Vagina (tissue), 2 donors: ENCODE measurements around the gene SMOC1. TPM values are rescaled to one million over a fixed set of nuclear protein-coding genes. Genes with fewer than 3 reads are reported as not detected.

Experiments used
- DNase-seq, 2 donors: peaks; one replicate each; pipeline ENCODE4 v3.0.0-alpha.2; 2017; ENCODE audit errors: extremely low spot score in 2 of 2
- H3K27ac ChIP-seq: fragments of 200-600 bp; sonication (generic); one replicate; pipeline ENCODE4 v1.5.1; 2019
- H3K27me3 ChIP-seq: fragments of 200-600 bp; sonication (generic); one replicate; pipeline ENCODE4 v1.5.1; 2019
- H3K36me3 ChIP-seq, 2 donors: fragments of 200-600 bp; sonication (generic); one replicate each; pipeline ENCODE4 v1.5.1; 2017 to 2019
- H3K4me1 ChIP-seq: fragments of 200-600 bp; sonication (generic); one replicate; pipeline ENCODE4 v1.5.1; 2019
- H3K4me3 ChIP-seq, 2 donors: fragments of 200-600 bp; sonication (generic); 1 replicate in 1 of 2; 2 replicates in 1 of 2; pipeline ENCODE4 v1.5.1; 2016 to 2019
- H3K9me3 ChIP-seq: fragments of 200-600 bp; sonication (generic); one replicate; pipeline ENCODE4 v1.5.1; 2019
- POLR2A ChIP-seq, 2 donors: fragments of 450-650 bp; IDR thresholded peaks; one replicate each; pipeline ENCODE4 v1.6.1; 2017; ENCODE audit warnings: antibody characterized with exemption in 2 of 2, mild to moderate bottlenecking in 2 of 2, moderate library complexity in 2 of 2
- POLR2AphosphoS5 ChIP-seq, 2 donors: sonication (generic); formaldehyde crosslinking; IDR thresholded peaks; one replicate each; pipeline ENCODE4 v1.9.0; 2017; ENCODE audit warnings: antibody characterized with exemption in 2 of 2, mild to moderate bottlenecking in 2 of 2, low read depth in 1 of 2; ENCODE audit not compliant: insufficient read depth in 1 of 2
- intact Hi-C: fragments of 100-400 bp; cut with DNase I; formaldehyde crosslinking; loops from one replicate; pipeline ENCODE4 v1.15.1; 2023
- total RNA-seq: library from RNA; depleted of rRNA; stranded (reverse); fragments of >200 nt; gene quantifications from one replicate; pipeline ENCODE4 v1.2.3, GENCODE V29; 2016
- TF ChIP-seq, protein P1 (sequence below), 3 experiments: fragments of 450-650 bp in 2 of 3; fragments of 200-600 bp in 1 of 3; sonication (generic) in 1 of 3; IDR thresholded peaks; one replicate each; pipeline ENCODE4 v1.5.1; 2017 to 2019; ENCODE audit warnings: antibody characterized with exemption in 3 of 3, mild to moderate bottlenecking in 2 of 3, moderate library complexity in 2 of 3

SMOC1 gene
- total RNA-seq, 1 donor from 2014 or later: 9.8 TPM

DNA sequence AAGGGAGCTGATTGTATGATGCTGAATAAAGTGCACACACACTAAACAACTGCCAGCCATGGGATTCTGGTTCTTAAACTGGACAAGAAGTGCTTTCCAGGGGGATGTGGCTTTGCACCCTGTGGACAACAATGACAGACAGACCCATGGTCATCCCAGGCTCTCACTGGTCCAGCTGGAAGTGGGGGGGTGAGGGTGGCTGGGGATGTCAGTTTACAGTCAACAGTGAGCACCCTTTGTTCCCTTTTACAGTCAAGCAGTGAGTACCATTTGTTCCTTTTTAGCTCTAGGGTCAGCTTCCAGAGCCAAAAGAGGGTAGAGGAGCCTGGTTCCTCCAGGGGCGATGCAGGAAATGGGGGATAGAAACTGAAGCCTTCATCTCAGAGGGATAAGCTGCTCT lies 100.7 kb downstream of the SMOC1 start:
- Histone ChIP-seq H3K27ac (no peak overlapping the region), H3K4me1 (no peaks in the 10 kb centered on the region), H3K4me3 (no peak overlapping the region), H3K27me3 (no peaks in the 10 kb centered on the region), H3K9me3 (no peaks in the 10 kb centered on the region), H3K36me3 (no peaks in the 10 kb centered on the region)
- TF ChIP-seq POLR2AphosphoS5 (IDR thresholded peaks at IDR 0.05; ENCODE audit: insufficient read depth in 1 of 2, low read depth in 1 of 2) (no peak), POLR2A (IDR thresholded peaks at IDR 0.05) (no peak)
- TF ChIP-seq, protein P1, sequence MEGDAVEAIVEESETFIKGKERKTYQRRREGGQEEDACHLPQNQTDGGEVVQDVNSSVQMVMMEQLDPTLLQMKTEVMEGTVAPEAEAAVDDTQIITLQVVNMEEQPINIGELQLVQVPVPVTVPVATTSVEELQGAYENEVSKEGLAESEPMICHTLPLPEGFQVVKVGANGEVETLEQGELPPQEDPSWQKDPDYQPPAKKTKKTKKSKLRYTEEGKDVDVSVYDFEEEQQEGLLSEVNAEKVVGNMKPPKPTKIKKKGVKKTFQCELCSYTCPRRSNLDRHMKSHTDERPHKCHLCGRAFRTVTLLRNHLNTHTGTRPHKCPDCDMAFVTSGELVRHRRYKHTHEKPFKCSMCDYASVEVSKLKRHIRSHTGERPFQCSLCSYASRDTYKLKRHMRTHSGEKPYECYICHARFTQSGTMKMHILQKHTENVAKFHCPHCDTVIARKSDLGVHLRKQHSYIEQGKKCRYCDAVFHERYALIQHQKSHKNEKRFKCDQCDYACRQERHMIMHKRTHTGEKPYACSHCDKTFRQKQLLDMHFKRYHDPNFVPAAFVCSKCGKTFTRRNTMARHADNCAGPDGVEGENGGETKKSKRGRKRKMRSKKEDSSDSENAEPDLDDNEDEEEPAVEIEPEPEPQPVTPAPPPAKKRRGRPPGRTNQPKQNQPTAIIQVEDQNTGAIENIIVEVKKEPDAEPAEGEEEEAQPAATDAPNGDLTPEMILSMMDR (IDR thresholded peaks at IDR 0.05): no peak
- intact Hi-C loops: no loop called here
- no peak for DNase-seq

DNA sequence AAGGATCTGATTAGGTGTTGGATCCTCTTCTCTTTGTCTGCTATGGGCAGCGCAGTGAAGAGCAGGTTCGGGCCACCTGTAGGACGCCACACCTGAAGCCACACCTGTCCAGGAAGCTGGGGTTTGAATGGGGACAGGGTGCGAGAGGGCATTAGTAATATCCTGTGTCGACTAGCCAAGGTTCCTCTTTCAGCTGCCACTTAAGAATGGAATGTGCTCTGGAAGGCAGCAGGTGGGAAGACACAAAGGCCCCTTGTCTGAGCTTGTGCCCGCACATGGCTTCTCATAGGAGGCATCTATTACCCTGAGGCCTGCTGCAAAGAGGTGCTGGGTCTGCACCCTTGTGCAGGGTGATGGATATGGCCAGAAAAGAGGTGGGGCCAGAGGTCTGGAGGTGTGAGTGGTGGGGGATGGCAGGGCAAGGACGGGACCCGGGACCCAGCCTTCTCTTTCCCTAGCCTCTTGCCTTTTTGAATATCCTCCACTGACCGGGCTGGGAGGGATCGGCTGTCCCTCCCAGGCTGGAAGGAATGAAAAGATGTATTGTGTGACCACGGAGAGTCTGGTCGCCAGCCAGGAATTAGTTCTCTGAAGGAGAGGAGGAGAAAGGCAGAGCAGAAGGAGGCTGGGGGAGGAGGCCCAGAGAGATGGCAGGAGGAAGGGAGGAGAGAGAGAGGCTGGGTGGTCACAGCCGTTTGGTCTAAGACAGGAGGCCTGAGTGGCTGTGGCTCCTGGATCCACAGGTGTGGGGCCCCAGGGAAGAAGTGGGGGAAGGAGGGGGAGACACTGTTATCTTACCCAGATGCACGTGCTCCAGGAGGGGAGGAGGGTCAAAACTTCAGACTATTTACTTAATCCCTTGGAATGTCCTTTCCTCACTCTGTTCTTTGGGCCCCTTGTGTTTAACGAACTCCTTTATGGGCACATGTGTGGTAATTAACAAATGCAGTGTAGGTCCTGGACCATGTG lies 101.5 kb downstream of the SMOC1 start:
- Histone ChIP-seq H3K36me3 (no peaks in the 10 kb centered on the region), H3K9me3 (no peaks in the 10 kb centered on the region), H3K4me1 (no peaks in the 10 kb centered on the region), H3K27ac (no peak overlapping the region), H3K27me3 (no peaks in the 10 kb centered on the region), H3K4me3 (no peak overlapping the region)
- no peak for DNase-seq
- TF ChIP-seq, protein P1 (IDR thresholded peaks at IDR 0.05): no peak
- TF ChIP-seq POLR2AphosphoS5 (IDR thresholded peaks at IDR 0.05; ENCODE audit: insufficient read depth in 1 of 2, low read depth in 1 of 2) (no peak), POLR2A (IDR thresholded peaks at IDR 0.05) (no peak)
- intact Hi-C loops: no loop called here

DNA sequence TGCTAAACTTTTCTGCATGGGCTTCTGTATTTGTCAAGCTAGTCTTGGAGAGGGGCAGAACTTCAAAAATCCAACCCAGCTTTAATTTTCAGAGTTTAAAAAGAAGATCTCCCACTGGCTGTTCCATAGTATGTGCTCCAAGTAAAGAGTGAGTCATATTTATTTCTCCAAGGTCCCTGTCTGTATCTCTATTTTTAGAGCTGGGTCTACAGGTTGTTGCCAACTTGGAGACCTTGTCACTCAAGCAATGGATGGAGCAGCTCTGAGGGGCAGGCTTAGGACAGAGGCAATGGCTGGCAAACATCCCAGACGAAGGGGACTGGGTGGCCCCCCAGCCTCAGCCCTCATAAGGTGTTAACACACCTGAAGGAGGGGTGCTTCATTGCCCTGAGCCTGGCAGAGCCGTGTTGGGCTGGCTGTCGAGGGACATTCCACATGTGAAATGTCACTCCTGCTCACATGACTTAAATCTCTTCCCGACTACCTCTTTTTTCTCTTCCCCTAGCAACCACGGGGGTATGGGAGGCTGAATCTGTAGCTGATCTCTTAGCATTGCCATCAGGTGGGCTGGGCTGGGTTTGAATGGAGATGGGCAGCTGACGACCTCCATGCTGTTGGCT lies 103.1 kb downstream of the SMOC1 start:
- no peaks in the 10 kb centered on the region for H3K36me3 ChIP-seq
- no peak overlapping the region for H3K4me3 ChIP-seq
- H3K27me3 ChIP-seq: no peaks in the 10 kb centered on the region
- intact Hi-C loops: no loop called here
- TF ChIP-seq POLR2AphosphoS5 (IDR thresholded peaks at IDR 0.05; ENCODE audit: insufficient read depth in 1 of 2, low read depth in 1 of 2): no peak
- no peak overlapping the region for H3K27ac ChIP-seq
- no peaks in the 10 kb centered on the region for H3K9me3 ChIP-seq
- no peaks in the 10 kb centered on the region for H3K4me1 ChIP-seq
- DNase-seq: no peak

DNA sequence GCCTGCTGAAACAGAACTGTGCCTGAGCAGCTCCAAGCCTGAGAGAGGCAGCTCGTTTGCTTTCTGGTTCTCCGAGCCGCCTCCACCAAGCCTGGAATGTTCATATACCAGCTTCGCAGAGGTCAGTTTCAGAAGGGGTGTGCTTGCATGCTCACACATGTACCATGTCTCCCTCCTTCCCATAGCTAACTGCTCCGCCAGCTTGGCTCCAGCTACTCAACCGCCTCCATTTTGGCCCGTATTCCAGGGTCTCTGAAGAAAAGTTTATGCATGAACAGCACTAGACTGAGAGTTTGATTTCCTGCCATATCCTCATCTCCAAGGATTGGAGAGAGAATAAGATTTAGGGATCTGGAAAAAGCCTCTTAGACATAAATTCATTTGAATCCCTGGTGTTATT lies 103.7 kb downstream of the SMOC1 start:
- DNase-seq: no peak
- intact Hi-C loops: no loop called here
- Histone ChIP-seq H3K27me3 (no peaks in the 10 kb centered on the region), H3K9me3 (no peaks in the 10 kb centered on the region), H3K4me1 (no peaks in the 10 kb centered on the region), H3K27ac (no peak overlapping the region), H3K36me3 (no peaks in the 10 kb centered on the region), H3K4me3 (no peak overlapping the region)
- TF ChIP-seq, protein P1 (IDR thresholded peaks at IDR 0.05): no peak
- no peak for TF ChIP-seq POLR2AphosphoS5 (IDR thresholded peaks at IDR 0.05; ENCODE audit: insufficient read depth in 1 of 2, low read depth in 1 of 2)
- no peak for TF ChIP-seq POLR2A (IDR thresholded peaks at IDR 0.05)

DNA sequence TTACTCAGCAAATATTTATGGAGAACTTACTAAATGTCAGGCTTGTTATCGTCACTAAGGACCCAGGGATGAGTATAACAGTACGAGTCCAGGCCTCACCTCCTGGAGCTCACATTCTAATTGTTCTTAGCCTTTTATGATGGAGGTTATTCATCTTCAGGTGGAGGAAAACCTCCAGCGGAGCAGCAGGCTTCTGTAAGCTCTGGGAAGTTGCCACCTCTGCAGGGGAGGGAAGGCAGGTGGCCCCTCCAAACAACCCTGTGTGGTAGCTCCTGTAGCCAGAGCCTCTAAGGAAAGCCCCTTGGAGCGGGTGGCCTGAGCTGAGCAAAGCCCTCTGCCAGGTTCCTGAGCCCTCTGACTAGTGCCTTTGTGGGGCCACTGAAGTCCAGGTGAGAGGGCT lies 104.1 kb downstream of the SMOC1 start:
- Histone ChIP-seq H3K27me3 (no peaks in the 10 kb centered on the region), H3K9me3 (no peaks in the 10 kb centered on the region), H3K4me1 (no peaks in the 10 kb centered on the region), H3K27ac (no peak overlapping the region), H3K36me3 (no peaks in the 10 kb centered on the region), H3K4me3 (no peak overlapping the region)
- intact Hi-C loops: no loop called here
- DNase-seq: no peak
- TF ChIP-seq, protein P1 (IDR thresholded peaks at IDR 0.05): no peak
- TF ChIP-seq POLR2A (IDR thresholded peaks at IDR 0.05): no peak
- TF ChIP-seq POLR2AphosphoS5 (IDR thresholded peaks at IDR 0.05; ENCODE audit: insufficient read depth in 1 of 2, low read depth in 1 of 2): no peak
